ENCODE data around the gene USE1. TPM values are rescaled to one million over a fixed set of nuclear protein-coding genes. Genes with fewer than 3 reads are reported as not detected.

The USE1 gene
- total RNA-seq, 1 donor from 2014 or later = 31.3 TPM

DNA sequence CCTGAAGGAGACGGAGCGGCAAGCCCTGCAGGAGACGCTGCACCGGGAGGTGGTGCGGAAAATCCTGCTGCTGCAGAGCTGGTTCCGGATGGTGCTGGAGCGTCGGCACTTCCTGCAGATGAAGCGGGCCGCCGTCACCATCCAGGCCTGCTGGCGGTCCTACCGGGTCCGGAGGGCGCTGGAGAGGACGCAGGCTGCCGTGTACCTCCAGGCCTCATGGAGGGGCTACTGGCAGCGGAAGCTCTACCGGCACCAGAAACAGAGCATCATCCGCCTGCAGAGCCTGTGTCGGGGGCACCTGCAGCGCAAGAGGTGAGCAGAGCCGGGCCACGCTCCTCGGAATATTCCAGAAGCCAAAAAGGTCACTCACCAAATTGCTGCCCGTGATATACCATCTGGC, 22.4 kb upstream of the USE1 start:
- peaks cover 56% of the 10 kb centered on the region for H3K36me3 Mint-ChIP-seq (ENCODE audit: low read depth)
- peaks cover 1% of the 10 kb centered on the region for H3K4me1 Mint-ChIP-seq
- intact Hi-C loops (cut with micrococcal nuclease) = no loop called here
- no peaks in the 10 kb centered on the region for H3K27me3 Mint-ChIP-seq
- no peak for DNase-seq
- H3K9me3 Mint-ChIP-seq = no peaks in the 10 kb centered on the region
- H3K4me3 Mint-ChIP-seq = no peak overlapping the region
- no peak overlapping the region for H3K27ac Mint-ChIP-seq

DNA sequence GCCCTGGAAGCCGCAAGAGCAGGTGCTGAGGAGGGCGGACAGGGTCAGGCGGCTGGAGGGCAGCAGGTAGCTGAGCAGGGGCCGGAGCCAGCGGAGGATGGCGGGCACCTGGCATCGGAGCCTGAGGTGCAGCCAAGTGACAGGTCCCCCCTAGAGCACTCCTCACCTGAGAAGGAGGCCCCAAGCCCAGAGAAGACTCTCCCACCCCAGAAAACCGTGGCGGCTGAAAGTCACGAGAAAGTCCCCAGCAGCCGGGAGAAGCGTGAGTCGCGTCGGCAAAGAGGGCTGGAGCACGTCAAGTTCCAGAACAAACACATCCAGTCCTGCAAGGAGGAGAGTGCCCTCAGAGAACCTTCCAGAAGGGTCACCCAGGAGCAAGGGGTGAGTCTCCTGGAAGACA, 20.5 kb upstream of the USE1 start:
- H3K27me3 Mint-ChIP-seq = no peaks in the 10 kb centered on the region
- no peaks in the 10 kb centered on the region for H3K9me3 Mint-ChIP-seq
- peaks cover 55% of the 10 kb centered on the region for H3K36me3 Mint-ChIP-seq (ENCODE audit: low read depth)
- no peak overlapping the region for H3K4me3 Mint-ChIP-seq
- no peak for DNase-seq
- H3K4me1 Mint-ChIP-seq = peaks cover 1% of the 10 kb centered on the region
- intact Hi-C loops (cut with micrococcal nuclease) = no loop called here
- H3K27ac Mint-ChIP-seq = no peak overlapping the region

DNA sequence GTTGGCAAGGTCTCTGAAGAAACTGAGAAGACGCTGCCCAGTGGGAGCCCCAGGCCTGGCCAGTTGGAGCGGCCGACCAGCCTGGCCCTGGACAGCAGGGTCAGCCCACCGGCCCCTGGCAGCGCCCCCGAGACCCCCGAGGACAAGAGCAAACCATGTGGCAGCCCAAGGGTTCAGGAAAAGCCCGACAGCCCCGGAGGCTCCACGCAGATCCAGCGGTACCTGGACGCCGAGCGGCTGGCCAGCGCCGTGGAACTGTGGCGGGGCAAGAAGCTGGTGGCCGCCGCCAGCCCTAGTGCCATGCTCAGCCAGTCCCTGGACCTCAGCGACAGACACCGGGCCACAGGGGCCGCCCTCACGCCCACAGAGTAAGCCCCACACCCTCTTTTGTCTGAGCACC, 20.1 kb upstream of the USE1 start:
- peaks cover 1% of the 10 kb centered on the region for H3K4me1 Mint-ChIP-seq
- no peak overlapping the region for H3K27ac Mint-ChIP-seq
- no peaks in the 10 kb centered on the region for H3K27me3 Mint-ChIP-seq
- no peak for DNase-seq
- H3K4me3 Mint-ChIP-seq = no peak overlapping the region
- H3K9me3 Mint-ChIP-seq = no peaks in the 10 kb centered on the region
- peaks cover 60% of the 10 kb centered on the region for H3K36me3 Mint-ChIP-seq (ENCODE audit: low read depth)
- intact Hi-C loops (cut with micrococcal nuclease) = no loop called here

DNA sequence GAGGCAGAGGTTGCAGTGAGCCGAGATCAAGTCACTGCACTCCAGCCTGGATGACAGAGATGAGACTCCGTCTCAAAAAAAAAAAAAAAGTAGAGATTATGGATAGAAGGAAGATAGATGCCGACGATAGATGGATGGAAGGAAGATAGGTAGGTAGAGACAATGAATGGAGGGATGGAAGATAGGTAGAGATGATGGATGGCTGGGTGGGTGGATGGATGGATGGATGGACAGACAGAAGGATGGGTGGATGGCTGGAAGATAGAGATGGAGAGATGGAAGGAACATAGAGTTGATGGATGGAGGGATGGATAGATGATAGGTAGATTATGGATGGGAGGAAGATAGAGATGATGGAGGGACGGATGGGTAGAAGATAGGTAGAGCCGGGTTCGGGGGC, 18.5 kb upstream of the USE1 start:
- Mint-ChIP-seq H3K27ac (no peak overlapping the region), H3K4me3 (no peak overlapping the region), H3K27me3 (no peaks in the 10 kb centered on the region), H3K36me3 (ENCODE audit: low read depth) (peaks cover 62% of the 10 kb centered on the region), H3K9me3 (no peaks in the 10 kb centered on the region), H3K4me1 (peaks cover 1% of the 10 kb centered on the region)
- intact Hi-C loops (cut with micrococcal nuclease) = no loop called here
- DNase-seq = no peak

DNA sequence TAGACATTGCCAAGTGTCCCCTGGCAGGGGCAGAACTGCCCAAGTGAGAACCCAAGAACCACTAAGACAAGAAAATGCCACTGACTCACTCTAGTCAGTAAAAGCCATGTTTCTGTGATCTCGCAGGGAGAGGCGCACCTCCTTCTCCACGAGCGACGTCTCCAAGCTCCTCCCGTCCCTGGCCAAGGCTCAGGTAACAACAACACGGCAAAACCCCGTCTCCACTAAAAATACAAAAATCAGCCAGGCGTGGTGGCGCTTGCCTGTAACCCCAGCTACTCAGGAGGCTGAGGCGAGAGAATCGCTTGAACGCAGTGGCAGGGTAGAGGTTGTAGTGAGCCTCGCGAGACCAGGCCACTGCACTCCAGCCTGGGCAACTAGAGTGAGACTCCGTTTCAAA, 17.5 kb upstream of the USE1 start:
- no peaks in the 10 kb centered on the region for H3K9me3 Mint-ChIP-seq
- peaks cover 69% of the 10 kb centered on the region for H3K36me3 Mint-ChIP-seq (ENCODE audit: low read depth)
- no peak for DNase-seq
- intact Hi-C loops (cut with micrococcal nuclease) = no loop called here
- peaks cover 1% of the 10 kb centered on the region for H3K4me1 Mint-ChIP-seq
- no peak overlapping the region for H3K4me3 Mint-ChIP-seq
- H3K27ac Mint-ChIP-seq = no peak overlapping the region
- H3K27me3 Mint-ChIP-seq = no peaks in the 10 kb centered on the region

DNA sequence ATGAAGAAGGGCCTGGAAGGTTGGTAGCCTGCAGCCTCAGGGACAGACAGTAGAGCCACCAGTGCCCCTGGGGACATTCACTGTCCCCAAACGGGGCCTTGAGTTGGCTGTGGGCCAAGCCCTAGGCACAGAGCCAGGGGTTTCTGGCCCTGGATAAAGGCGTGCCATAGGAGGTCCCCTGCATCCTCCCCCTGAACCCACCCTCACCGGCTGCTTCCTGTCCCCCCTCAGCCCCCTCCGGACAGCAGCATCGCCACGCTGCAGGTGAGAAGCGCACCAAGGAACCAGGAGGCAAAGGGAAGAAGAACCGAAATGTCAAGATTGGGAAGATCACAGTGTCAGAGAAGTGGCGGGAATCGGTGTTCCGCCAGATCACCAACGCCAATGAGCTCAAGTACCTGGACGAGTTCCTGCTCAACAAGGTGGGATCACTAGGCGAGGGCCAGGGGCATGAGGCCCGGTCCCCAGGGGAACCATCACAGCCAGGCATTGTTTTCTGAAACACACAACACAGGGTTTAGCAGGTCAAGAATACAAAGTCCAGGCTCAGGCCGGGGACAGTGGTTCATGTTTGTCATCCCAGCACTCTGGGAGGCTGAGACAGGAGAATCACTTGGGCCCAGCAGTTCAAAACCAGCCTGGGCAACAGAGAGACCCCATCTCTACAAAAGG, 14.6 kb upstream of the USE1 start:
- intact Hi-C loops (cut with micrococcal nuclease) = no loop called here
- H3K36me3 Mint-ChIP-seq (ENCODE audit: low read depth) = peaks cover 73% of the 10 kb centered on the region
- H3K27me3 Mint-ChIP-seq = no peaks in the 10 kb centered on the region
- no peaks in the 10 kb centered on the region for H3K9me3 Mint-ChIP-seq
- no peak for DNase-seq
- H3K4me3 Mint-ChIP-seq = no peak overlapping the region
- no peak overlapping the region for H3K27ac Mint-ChIP-seq
- H3K4me1 Mint-ChIP-seq = peaks cover 1% of the 10 kb centered on the region

DNA sequence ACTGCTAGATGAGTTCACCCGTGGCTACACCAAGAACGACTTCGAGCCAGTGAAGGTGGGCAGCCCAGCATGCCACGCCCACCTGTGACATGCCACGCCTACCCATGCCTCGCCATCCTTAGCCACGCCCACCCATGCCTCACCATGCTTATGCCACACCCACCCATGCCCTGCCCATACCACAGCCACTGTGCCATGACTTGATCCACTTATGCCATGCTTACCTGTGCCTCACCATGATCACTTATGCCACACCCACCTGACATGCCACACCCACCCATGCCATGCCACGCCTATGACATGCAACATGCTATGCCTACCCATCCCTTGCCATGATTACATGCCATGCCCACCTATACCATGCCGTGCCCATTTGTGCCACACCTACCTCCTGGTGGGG, 12.9 kb upstream of the USE1 start:
- intact Hi-C loops (cut with micrococcal nuclease) = no loop called here
- Mint-ChIP-seq H3K27me3 (no peaks in the 10 kb centered on the region), H3K9me3 (no peaks in the 10 kb centered on the region), H3K36me3 (ENCODE audit: low read depth) (peaks cover 64% of the 10 kb centered on the region), H3K4me1 (no peaks in the 10 kb centered on the region), H3K4me3 (no peak overlapping the region), H3K27ac (no peak overlapping the region)
- no peak for DNase-seq

DNA sequence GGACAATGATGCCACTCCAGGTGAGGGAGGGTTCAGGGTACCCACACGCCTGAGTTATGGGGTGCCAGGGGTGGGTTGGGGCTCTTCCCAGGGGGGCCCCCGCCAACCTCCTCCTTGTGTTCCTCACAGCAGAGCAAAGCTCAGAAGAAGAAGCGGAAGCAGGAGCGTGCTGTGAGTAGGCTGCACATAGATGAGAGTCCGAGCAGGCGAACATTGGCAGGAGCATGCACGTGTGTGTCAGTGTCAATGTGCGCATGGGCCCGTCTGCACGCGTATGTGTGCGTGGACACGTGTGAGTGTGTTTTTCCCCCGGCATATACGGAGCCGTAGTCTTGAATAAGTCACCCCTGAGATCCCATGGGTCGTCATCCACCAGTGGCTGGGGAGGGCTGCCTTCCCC, 12.4 kb upstream of the USE1 start:
- H3K36me3 Mint-ChIP-seq (ENCODE audit: low read depth) = peaks cover 59% of the 10 kb centered on the region

DNA sequence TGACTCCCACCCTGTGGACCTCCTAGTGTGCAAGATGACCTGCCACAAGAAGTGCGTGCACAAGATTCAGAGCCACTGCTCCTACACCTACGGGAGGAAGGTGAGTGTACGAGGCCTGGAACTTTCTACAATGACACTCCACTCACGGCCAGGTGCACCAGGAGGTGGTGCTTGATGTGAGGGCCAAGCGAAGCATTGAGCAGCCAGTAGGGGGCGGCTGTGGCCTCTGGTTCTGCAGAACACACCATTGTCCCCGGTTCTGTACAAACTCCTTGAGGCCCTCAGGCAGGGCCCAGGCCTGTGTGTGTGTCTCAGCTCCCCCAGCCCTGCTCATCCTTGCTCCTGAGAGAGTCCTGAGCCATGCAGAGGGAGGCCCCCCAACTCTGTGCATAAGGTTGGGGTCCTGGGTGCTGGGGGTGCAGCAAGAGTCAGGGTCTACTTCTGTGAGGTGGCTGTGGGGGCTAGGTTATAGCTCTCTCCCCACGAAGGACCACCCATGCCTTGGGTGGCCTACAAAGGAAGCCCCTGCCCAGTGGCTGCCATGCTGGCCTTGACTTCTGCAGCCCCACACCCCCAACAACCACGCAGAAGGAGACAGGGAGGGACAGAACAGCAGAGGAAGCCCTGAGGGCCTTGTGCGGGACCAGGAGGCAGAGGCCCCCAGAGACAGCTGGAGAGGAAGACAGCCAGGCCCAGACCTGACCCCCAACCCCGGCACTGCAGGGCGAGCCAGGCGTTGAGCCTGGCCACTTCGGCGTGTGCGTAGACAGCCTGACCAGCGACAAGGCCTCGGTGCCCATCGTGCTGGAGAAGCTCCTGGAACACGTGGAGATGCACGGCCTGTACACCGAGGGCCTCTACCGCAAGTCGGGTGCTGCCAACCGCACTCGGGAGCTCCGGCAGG, 9.7 kb upstream of the USE1 start:
- Mint-ChIP-seq H3K9me3 (no peaks in the 10 kb centered on the region), H3K4me1 (peaks cover 11% of the 10 kb centered on the region), H3K27ac (no peak overlapping the region), H3K27me3 (no peaks in the 10 kb centered on the region), H3K4me3 (no peak overlapping the region), H3K36me3 (ENCODE audit: low read depth) (peaks cover 59% of the 10 kb centered on the region)
- DNase-seq = peak; percentile 88
- intact Hi-C loops (cut with micrococcal nuclease) = loop anchor here (5.0 kb wide), 1 partner anchor 77 kb away; the partner anchor contains the start of gene ANKLE1

More for the DNA sequence above, 12.4 kb upstream of the USE1 start:
- Mint-ChIP-seq H3K27ac (no peak overlapping the region), H3K9me3 (no peaks in the 10 kb centered on the region), H3K27me3 (no peaks in the 10 kb centered on the region), H3K4me1 (no peaks in the 10 kb centered on the region), H3K4me3 (no peak overlapping the region)
- intact Hi-C loops (cut with micrococcal nuclease) = no loop called here
- no peak for DNase-seq

DNA sequence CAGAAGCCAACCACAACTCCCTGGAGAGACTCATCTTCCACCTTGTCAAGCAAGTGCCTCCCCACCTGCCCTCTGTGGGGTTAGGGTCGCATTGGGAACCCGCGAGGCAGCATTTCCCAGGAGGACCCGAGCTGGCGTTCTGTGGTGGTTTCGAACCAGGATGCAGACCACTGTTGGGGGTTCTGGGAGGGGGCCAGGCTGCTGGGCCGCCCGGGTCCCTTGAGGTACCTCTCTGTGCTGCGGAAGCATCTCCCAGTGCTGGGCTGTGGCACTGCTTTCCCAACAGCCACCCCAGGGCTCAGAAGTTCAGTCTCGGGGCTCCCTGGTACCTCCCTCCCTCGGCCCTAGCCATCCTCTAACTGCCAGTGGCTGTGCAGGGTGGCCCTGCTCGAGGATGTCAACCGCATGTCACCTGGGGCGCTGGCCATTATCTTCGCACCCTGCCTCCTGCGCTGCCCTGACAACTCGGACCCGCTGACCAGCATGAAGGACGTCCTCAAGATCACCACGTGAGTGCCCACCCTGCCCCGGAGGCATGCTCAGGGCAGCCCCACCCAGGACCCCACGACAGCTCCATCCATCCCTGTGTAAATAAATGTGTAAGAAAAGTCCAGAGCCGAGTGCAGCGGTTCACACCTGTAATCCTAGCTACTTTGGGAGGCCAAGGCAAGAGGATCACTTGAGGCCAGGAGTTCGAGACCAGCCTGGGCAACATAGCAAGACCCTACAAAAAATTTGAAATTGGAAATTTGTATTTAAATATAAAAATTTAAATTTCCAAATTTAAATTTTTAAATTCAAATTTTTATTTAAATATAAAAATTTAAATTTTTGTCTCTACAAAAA, 8.2 kb upstream of the USE1 start:
- Mint-ChIP-seq H3K9me3 (no peaks in the 10 kb centered on the region), H3K4me1 (peaks cover 11% of the 10 kb centered on the region), H3K27ac (no peak overlapping the region), H3K36me3 (ENCODE audit: low read depth) (peaks cover 55% of the 10 kb centered on the region), H3K4me3 (no peak overlapping the region), H3K27me3 (no peaks in the 10 kb centered on the region)
- DNase-seq = no peak
- intact Hi-C loops (cut with micrococcal nuclease) = loop anchor here (5.0 kb wide), 1 partner anchor 75 kb away; the partner anchor contains the start of gene ANKLE1

DNA sequence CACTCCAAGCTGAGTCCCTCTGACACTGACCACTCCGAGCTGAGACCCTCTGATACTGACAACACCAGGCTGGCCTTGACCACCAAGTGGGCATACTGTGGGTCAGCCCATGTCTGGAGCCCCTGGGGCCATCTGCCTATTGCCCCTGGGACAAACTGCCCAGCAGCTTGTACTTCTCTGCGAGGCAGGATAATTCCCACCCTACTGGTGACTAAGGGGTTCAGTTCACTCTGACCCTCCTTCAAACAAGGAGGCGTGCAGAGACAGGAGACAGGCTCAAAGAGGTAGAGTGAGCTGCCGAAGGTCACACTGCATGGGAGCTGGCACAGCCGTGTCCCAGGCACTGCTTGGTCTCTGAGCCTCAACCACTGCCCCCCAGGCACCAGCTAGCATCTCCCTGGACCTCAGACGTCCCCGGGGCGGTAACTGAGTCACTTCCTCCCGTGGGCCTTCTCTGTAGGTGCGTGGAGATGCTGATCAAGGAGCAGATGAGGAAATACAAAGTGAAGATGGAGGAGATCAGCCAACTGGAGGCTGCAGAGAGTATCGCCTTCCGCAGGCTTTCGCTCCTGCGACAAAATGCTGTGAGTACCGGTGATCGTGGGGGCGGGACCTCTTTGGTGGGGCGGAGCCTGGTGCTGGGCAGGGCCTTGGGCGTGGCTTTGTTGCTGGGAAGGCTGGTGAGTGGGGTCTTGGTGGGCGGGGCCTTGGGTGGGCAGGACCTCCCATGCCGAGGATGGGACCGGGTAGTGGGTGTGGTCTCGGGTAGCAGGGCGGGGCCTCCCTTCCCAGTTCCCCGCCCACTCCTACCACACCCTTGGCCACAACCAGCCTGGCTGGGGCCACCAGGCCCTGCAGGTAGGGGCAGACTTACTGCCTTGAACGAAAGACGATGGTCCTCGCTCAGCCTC, 5.8 kb upstream of the USE1 start:
- Mint-ChIP-seq H3K9me3 (no peaks in the 10 kb centered on the region), H3K4me3 (no peak overlapping the region), H3K27ac (peak overlapping the region; percentile 41), H3K27me3 (no peaks in the 10 kb centered on the region), H3K4me1 (peaks cover 11% of the 10 kb centered on the region), H3K36me3 (ENCODE audit: low read depth) (peaks cover 44% of the 10 kb centered on the region)
- intact Hi-C loops (cut with micrococcal nuclease) = loop anchor here (5.0 kb wide), 1 partner anchor 73 kb away; the partner anchor contains the start of gene ANKLE1
- DNase-seq = peak; percentile 82

DNA sequence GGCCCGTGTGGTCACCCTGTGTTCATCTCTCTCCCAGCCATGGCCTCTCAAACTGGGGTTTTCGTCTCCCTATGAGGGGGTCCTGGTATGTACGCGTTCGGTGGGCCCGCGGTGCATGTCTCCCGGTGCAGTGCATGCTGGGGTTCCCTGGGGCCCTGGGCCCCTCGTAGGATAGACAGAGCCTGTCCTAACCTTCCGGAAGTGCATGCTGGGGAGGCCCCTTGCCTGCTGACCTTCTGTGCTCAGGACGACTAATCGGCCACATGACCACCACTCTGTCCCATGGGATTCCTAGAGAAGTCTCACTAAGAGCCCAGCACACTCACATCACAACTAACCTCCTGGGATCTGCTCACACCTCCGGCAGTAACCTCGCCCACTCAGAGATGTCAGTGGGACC, 4.9 kb upstream of the USE1 start:
- peak overlapping the region; percentile 70 for H3K27ac Mint-ChIP-seq
- H3K36me3 Mint-ChIP-seq (ENCODE audit: low read depth) = peaks cover 41% of the 10 kb centered on the region

More for the DNA sequence above, 4.9 kb upstream of the USE1 start:
- Mint-ChIP-seq H3K9me3 (no peaks in the 10 kb centered on the region), H3K4me1 (peaks cover 16% of the 10 kb centered on the region), H3K4me3 (no peak overlapping the region), H3K27me3 (no peaks in the 10 kb centered on the region)
- no peak for DNase-seq
- intact Hi-C loops (cut with micrococcal nuclease) = no loop called here

All from activated CD4-positive, alpha-beta T cell treated with anti-CD3 and anti-CD28 coated beads, Interleukin-2, amount 10 ng/mL, durations not matched to agents 24 days and 14 days (primary cell).